HG02840 (cell line): Measurements from ENCODE around the gene NPAS4.
"Not testable (repeated sequence)": the region's sequence is repeated elsewhere in the genome, so short reads cannot be mapped to it uniquely, and the experiment has no call there.

Source experiments
- ATAC-seq: cut with Tn5 transposase; IDR thresholded peaks from one replicate; pipeline ENCODE4 v1.9.1; 2021; ENCODE audit warnings: mild to moderate bottlenecking, moderate library complexity, moderate number of reproducible peaks; ENCODE audit not compliant: unreplicated experiment, low FRiP score

Gene NPAS4

DNA sequence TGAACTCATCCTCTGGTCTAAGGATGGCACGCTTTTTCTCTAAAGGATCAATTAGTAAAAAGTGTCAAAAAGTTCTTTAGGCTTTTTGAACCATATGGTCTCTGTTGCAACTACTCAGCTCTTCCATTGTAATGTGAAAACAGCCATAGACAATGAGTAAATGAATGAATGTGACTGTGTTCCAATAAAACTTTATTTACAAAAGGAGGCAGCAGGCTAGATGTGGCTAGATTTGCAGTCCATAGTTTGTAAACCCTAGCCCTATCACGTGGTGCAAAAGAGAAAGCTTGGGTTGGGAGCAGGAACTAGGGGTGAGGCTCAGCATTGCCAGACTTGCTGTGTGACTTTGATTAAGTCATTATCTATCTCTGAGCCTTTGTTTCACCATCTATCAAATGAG, 5.4 kb upstream of the NPAS4 start:
- no peak for ATAC-seq

- ATAC-seq = no peak
These were observed 3.8 kb upstream of the NPAS4 start for GRCh38 chr11:66417000-66417399.

DNA sequence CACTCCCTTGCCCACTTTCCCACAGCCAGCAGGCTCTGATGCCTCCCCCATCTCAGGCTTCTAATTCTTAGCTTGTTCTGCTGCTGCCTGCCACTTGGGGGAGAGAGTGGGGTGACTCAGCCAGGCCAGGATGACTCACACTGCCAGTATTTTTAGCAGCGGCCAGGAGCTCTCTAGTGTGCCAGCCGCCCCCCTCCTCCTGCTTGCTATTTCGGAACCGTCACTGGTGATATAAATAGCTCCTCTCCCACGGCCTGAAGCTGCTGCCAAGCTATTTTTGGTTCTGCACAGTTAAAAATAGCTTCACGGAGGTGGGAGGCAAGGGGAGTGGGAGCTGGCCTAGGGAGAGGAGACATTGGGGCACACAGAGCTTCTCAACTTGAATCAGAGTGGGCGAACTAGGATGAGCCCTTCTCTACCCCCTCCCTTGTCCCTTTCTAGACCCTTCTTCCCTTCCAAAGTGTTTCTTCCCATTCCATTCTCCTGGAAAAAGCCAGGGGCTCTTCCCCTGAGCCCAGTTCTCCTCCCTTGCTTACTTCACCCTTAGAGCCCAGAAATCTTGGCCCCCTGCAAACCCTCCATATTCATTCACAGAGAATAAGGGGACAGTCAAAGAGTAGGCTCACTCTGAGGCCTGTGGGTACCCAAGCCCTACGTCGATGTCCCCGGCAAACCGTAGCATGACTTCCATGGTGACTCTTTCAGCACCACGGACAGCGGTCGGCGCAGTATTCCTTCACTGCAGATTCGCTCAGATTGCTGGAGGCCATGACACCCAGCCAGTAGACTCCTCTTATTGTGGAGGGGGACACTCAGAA, 2.5 kb upstream of the NPAS4 start:
- no peak for ATAC-seq

GRCh38 chr11:66418986-66419308, 1.9 kb upstream of the NPAS4 start:
- no peak for ATAC-seq

DNA sequence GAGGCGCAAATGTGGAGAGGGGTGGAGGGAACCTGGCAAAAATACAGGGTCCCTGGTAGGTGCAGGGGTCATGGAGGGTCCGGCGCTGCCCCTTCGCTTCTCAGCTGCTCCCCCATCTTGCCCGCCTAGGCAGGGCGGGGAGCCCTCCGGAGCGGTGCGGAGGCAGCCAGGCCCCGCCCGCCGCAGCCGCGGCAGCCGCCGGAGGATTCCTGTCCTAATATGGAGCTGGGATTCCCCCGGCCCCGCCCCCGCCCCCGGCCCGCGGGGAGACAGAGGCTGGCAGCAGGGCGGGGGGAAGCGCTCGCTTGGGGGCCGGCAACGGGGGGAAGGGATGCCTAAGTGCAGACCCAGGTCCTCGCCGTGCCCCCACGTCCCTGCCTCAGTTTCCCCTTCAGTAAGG, 1.0 kb upstream of the NPAS4 start:
- no peak for ATAC-seq

DNA sequence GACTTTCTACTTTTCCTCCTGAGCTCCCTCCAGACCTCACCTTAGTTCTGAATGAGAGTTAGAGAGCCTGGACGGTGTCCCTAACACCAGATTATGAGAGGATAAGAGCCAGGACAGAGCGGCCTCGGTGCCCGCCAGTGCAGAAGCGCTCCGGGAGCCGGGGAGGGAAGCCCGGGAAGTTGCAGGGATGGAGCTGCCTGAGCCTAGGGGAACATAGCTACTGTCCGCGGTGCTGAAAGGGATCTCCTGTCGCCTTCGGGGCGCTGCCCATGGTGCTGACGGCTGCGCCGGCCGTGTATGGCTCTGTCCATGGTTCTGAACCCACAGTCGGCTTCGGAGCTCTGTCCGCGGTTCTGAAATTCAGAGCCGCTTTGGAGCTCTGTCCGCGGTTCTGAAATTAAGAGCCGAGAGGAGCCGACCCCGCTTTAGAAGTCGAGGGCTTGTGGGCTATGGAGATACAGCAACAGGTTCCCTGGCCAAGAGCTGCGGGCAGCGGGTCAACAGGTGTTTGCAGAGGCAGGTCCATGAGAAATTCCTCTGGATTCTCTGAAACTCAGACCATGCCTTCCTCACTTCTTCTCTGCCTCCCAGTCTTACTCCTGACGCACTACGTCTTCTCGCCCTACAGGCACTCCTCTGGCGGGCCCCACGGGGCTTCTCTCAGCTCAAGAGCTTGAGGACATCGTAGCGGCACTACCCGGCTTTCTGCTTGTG, 814 bp downstream of the NPAS4 start:
- ATAC-seq = peak; percentile 67

DNA sequence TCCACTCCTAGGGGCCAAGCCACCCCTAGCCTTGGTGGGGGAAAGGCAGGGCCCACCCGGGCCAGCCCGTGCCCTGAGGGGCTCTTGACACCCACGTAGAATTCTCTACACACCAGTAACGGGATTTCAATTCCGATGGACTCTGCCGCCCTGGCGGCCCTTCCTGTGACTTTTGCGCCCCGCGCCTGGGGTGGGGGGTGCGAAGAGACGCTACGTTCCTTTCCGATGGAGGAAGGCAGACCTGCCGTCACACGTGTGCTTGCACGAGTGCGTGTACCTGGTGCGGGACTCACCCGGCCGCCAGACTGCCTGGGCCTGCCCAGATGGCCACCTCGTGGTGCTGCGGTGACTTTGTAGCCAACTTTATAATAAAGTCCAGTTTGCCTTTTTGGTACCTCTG, 5.5 kb downstream of the NPAS4 start:
- ATAC-seq = no peak

- no peak for ATAC-seq
These were observed 8.1 kb downstream of the NPAS4 start for GRCh38 chr11:66428933-66429332.

DNA sequence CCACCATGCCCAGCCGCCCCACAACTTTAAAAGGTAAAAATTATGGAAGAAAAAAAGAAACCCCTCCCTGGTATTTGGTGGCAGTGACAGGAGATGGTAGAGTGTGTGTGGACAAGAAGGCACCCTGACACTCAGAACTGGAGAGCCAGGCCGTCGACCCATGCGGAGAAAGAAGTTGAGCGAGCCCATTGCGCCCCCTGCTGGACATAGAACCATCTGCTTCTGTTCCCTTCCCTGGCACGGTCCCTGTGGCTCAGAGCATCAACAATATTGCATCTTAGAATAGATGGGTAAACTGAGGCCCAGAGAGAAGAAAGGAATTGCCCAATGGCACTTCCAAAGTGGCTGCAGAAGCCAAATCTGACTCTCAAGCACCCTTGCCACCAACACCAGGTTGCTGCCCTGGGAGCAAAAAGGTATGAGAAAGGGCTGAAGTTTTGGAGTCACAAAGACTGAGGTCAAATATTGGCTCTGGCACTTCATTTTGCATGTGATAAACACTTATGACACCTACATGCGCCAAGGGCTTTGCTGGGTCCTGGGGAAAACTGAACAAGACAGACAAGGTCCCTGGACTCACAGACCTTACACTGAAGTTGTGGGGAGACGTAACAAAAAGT, 9.3 kb downstream of the NPAS4 start:
- ATAC-seq = no peak

DNA sequence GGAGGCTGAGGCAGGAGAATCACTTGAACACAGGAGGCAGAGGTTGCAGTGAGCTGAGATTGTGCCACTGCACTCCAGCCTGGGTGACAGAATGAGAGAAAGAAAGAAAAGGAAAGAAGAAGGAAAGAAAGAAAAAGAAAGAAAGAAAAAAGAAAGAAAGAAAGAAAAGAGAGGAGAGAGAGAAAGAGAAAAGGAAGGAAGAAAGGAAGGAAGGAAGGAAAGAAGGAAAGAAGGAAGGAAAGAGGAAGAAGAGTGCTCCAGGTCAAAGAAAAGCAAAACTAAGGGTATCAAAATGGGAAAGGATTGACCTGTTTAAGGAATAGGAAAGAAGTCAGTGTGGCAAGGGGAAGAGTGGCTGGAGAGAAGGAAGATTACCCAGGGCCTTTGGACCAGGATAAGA, 10.5 kb downstream of the NPAS4 start:
- not testable (repeated sequence) for ATAC-seq

DNA sequence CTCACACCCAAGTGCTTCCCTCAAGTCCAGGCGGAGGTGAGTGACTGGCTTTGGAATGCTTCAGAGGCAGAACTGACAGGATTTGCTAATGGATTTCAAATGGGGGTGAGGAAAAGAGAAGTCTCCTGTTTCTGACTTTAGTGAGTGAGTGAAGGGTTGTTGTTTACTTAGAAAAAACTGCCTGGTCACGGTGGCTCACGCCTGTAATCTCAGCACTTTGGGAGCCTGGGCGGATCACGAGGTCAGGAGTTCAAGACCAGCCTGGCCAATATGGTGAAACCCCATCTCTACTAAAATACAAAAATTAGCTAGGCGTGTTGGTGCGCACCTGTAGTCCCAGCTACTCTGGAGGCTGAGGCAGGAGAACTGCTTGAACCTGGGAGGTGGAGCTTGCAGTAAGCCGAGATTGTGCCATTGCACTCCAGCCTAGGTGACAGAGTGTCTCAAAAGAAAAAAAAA, 11.1 kb downstream of the NPAS4 start:
- ATAC-seq = not testable (repeated sequence)

DNA sequence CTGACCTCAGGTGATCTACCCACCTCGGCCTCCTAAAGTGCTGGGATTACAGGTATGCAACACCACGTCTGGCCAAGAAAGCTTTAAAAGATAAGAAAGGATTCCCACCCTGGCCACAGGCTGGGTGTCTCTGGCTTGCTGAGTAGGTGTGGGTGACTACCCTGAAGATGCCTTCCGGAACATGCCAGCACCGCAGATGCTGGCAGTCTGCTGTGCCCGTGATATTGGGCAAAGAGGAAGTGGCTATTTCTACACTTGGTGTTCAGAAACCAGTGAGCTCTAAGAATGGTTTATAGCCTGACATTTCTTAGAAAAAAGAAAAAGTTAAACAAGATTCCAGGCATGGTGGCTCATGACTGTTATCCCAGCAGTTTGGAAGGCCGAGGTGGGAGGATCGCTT, 11.8 kb downstream of the NPAS4 start:
- ATAC-seq = no peak

DNA sequence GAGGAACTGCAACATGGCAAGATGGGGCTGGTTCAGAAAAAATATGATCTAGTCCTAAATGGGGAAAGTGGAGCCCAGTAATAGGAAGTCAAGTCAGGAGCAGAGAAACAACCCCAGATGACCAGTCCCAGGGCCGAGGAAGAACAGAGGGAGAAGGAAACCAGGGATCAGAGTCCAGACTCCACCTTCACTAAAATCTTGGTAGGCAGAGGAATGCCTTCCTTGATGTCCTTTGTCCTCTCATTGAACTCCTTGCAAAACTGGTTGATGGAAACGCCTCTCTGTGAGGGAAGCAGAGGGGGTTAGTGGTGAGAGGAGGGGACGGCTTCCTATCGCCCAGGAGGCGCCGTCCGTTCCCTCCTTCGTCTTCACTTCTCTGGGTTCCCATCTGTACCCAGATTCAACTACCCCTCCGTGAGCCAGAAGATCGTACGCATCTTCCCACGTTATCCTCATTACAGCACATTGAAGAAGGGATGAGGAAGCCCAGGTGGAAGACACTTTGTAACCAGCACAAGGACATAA, 17.2 kb downstream of the NPAS4 start:
- no peak for ATAC-seq

GRCh38 chr11:66438504-66439466, 17.9 kb downstream of the NPAS4 start, which contains the start of gene MRPL11:
Gene MRPL11, minus strand, starts transcription at chr11:66438848. Its CDS starts 94 bp downstream, at chr11:66438754.
- peak; percentile 88 for ATAC-seq

GRCh38 chr11:66440101-66440939, 19.5 kb downstream of the NPAS4 start:
- ATAC-seq = not testable (repeated sequence)

DNA sequence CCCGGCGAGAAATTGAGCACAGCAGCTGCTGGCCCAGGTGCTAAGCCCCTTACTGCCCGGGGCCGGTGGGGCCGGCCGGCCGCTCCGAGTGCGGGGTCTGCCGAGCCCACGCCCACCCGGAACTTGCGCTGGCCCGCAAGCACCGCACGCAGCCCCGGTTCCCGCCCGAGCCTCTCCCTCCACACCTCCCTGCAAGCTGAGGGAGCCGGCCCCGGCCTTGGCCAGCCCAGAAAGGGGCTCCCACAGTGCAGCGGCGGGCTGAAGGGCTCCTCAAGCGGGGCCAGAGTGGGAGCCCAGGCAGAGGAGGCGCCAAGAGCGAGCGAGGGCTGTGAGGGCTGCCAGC, 20.1 kb downstream of the NPAS4 start:
- not testable (repeated sequence) for ATAC-seq

- no peak for ATAC-seq
These were observed 22.8 kb downstream of the NPAS4 start for GRCh38 chr11:66443602-66444001.

- no peak for ATAC-seq
These were observed 26.2 kb downstream of the NPAS4 start for GRCh38 chr11:66447012-66447411.

DNA sequence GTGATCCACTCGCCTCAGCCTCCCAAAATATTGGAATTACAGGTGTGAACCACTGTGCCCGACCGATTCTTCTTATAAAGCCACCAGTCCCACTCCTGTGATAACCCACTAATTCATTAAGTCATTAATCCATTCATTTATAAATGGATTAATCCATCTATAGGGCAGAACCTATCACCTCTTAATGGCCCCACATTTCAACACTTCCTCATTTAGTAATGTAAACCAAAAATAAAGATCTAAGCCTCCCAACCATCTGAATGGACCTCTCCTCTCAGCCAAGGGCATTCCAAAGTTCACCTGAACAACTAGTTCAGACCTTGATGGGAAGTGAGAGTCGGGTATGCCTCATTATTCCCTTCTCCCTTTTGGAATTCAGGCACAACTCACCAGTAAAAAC, 27.7 kb downstream of the NPAS4 start:
- ATAC-seq = no peak
